CD1c-positive myeloid dendritic cell (primary cell): ENCODE results near the gene CAPN5.
A peak's percentile ranks its signal among the peaks of the same experiment; 100 is the strongest.

ENCODE experiments used
- DNase-seq: peaks from one replicate; pipeline ENCODE4 v3.0.0-alpha.2; 2016; ENCODE audit errors: extremely low spot score

The CAPN5 gene

GRCh38 chr11:77130763-77131513 is 64.2 kb downstream of the CAPN5 start:
- no peak for DNase-seq

- DNase-seq: no peak
Measured at GRCh38 chr11:77131560-77131959, 64.8 kb downstream of the CAPN5 start.

GRCh38 chr11:77135069-77135468 is 68.3 kb downstream of the CAPN5 start:
- DNase-seq: no peak

GRCh38 chr11:77136074-77136473 is 69.3 kb downstream of the CAPN5 start:
- no peak for DNase-seq

DNA sequence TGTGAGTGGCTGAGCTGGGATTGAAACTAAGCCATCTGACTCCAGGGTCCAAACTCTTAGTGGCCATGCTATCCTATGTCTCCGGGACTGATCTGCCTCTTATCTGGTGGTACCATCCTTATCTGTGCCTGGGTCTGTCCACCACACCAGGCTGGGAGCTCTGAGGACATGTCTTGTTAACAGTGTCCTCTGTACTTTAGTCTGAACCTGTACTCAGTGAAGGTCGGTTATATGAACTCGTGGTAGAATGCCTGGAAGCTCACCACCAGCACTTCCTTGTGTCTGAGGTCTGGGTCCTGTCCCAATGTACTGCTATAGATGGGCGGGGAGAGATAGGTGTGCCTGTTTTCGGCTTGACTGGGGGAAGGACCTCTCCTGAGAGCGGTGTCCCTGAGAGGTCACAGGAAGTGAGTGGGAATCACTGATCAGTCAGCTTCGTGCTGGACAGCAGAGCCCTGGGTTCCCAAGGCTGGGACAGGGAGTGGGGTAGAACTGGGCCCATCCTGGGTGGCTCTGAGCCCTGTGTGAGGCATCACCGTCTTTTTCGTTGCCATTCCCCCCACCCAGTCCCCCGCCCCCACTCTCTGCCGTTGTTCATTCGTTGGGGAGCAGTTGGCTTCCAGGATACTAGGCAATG is 70.1 kb downstream of the CAPN5 start:
- no peak for DNase-seq

DNA sequence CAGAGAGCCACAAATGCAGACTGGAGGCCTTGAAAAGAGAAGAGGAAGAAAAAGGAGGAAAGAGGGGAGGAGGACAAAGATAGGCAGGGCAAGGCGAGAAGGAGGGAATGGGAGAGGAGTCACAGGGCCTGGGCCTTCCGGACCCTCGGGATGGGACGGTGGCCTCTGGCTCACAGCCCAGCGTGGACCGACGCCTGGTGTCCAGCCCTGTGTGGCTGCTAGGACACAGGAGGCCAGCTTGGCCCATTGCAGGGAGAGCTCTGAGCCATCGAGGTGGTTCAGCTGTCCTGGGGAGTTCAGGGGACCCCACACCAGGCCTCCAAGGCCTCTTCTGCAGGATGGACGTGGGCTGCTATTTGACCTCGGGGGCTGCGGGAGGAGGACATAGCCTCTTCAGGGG is 70.7 kb downstream of the CAPN5 start:
- DNase-seq: no peak

GRCh38 chr11:77138106-77138649 is 71.4 kb downstream of the CAPN5 start:
- DNase-seq: no peak

- no peak for DNase-seq
Measured at GRCh38 chr11:77139201-77139600, 72.4 kb downstream of the CAPN5 start.

- no peak for DNase-seq
Measured at GRCh38 chr11:77140231-77140851, 73.6 kb downstream of the CAPN5 start.

DNA sequence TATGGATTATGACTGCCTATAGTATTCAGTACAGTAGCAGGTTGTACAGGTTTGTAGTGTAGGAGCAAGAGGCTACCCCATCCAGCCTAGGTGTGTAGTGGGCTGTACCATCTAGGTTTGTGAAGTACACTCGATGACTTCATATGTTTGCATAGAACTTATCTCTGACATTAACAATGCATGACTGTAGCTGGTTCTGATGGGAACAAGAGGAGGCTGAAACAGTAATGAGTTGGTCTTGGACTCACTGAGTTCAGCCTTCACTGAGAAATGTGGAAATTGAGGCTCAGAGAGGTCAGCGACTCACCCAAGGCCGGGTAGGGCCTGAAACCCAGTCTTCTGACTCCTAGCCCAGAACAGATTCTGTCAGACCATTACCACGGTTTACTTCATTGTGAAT is 74.3 kb downstream of the CAPN5 start:
- DNase-seq: no peak

- no peak for DNase-seq
Measured at GRCh38 chr11:77141475-77141874, 74.7 kb downstream of the CAPN5 start.

DNA sequence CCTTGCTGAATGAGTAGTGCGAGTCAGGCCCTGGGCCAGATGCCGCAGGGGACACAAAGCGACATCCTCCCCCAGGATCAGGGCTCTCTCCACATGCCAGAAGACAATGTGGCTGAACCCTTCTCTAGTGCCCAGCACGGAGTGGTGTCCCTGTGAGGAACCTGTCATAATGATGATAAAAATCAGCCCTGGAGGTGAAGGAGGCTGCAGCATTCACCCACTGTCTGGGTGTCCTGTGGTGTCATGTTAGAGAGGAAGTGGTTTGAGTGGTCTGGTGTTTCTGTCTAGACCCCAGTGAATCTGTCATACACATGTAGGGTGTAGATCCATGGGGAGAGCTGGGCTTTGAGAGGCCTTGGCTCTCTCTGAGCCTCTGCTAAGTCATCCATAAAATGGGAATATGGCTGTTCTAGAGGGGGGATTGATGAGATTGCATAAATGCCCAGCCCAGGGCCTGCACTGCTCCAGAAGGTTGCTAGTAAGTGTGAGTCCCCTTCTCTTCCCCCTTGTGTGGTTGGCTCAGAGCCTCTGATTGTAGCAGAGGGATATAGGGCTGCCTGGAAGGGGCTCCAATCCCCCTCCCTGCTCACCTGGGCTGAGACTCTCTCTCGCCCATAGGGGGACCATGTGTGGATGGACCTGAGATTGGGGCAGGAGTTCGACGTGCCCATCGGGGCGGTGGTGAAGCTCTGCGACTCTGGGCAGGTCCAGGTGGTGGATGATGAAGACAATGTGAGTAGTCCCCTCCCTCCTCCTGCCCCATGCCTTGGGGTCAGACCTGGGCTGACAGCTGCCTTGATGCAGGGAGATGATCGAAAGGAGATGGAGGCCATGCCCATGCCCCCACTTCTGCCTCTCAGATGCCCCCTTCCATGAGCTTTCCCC is 75.6 kb downstream of the CAPN5 start:
- DNase-seq: no peak

DNA sequence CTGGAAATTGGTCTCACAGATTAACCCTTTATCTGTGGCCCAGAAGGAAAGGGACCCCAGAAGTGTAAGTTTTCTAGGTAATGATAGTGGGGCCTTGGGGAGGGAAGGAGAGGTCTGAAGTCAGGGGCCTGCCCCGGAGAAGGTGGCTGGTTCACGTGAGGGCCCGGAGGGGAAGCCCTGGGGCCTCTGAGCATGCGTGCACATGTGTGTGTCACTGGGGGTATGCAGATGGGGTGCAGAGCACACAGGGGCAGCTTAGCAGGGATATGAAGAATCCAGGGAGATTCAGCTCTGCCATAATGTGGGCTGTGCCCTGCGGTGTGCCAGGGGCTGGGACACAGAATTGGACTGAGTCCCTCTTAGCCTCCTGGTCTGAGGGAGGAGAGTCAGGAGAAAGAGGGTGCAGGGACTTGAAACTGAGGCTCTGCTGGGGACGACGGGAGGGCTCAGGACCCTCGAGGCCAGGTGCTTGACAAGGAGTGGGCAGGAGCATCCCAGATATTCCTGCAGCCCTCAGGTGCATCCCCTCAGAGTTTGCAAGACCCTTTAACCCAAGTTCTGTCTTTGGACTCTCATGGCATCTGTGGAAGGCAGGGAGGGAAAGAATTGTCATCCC is 76.7 kb downstream of the CAPN5 start:
- no peak for DNase-seq

DNA sequence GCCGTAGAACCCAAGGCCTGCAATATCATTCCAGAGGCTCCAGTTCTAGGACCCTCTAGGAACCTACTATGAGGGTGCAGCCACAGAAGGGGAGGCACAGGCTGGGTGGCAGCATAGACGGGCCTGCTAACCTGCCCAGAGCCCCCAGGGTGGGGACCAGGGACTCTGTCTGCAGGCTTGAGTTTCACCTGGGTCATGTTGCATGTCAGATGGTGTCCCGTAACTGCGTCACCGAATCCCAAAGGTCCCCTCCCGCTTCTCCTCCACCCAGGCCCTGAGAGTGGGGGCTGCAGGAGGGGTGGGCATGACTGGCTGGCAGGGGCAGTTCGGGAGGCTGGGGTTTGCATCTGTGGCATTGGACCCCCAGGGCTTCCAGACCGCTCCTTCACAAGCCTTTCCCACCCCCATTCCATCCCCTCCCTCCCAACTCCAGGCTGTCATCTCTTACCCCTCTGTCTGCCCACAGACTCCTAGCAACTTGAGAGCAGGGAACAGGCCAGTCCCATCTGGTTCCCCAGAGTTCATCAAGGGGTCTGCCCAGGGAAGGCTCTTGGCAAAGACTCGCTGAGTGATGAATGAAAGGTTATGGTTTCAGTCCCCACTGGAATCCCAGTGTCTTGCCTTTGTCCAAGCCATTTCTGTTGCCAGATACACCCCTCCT is 77.6 kb downstream of the CAPN5 start:
- DNase-seq: no peak

GRCh38 chr11:77144857-77145428 is 78.2 kb downstream of the CAPN5 start:
- no peak for DNase-seq

- DNase-seq: no peak
Measured at GRCh38 chr11:77146261-77147035, 79.7 kb downstream of the CAPN5 start.

DNA sequence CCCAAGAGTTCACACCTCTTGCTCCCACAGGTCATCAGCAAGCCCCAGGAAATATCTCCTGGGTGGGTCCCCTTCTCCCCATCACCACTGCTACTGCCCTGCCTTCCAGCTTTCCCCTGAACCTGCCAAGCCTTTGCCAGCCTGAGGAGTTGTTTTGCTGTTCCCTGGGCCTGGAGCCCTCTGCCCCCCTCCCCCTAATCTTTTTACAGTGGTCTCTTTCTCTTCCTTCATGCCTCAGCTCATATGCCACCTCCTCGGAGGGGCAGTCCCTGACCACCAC is 80.2 kb downstream of the CAPN5 start:
- DNase-seq: no peak

DNA sequence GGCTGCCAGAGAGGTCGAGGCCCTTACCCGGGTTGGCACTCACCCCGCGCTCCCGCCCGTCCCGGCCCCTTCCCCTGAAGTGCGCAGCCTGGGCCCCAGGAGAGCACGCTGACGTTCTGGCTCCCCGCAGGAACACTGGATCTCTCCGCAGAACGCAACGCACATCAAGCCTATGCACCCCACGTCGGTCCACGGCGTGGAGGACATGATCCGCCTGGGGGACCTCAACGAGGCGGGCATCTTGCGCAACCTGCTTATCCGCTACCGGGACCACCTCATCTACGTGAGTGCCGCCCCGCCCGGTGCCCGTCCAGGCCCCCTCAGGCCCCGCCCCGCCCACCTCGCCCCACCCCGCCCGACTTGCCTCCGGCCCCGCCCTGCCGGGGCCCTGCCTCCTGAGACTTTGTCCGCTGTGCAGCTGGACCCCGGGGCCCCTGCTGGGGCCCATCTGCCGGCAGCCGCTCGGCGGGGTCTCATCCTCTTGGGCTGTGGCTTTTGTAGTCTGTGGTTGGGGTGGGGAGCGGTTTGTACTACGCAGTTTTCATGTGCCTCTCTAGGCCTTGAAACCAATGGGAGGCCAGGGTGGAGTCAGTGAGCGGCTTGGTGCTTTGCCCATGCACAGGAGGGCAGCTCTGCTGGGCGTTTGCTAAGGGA is 81.0 kb downstream of the CAPN5 start:
- peak; percentile 14 for DNase-seq

- DNase-seq: no peak
Measured at GRCh38 chr11:77148963-77149715, 82.4 kb downstream of the CAPN5 start.
